Vagina (tissue), 2 donors: ENCODE measurements around the gene ABCA10.

Experiments used
- CTCF ChIP-seq, 3 experiments: fragments of 450-650 bp in 2 of 3; fragments of 200-600 bp in 1 of 3; sonication (generic) in 1 of 3; IDR thresholded peaks; one replicate each; pipeline ENCODE4 v1.5.1; 2017 to 2019; ENCODE audit warnings: antibody characterized with exemption in 3 of 3, mild to moderate bottlenecking in 2 of 3, moderate library complexity in 2 of 3
- POLR2A ChIP-seq, 2 donors: fragments of 450-650 bp; IDR thresholded peaks; one replicate each; pipeline ENCODE4 v1.6.1; 2017; ENCODE audit warnings: antibody characterized with exemption in 2 of 2, mild to moderate bottlenecking in 2 of 2, moderate library complexity in 2 of 2

- TF ChIP-seq CTCF (IDR thresholded peaks at IDR 0.05) (no peak), POLR2A (IDR thresholded peaks at IDR 0.05) (no peak)
Observed at GRCh38 chr17:69207151-69207550, 21.5 kb downstream of the ABCA10 start.
